ENCODE results near the gene ERGIC1.

Gene ERGIC1

DNA sequence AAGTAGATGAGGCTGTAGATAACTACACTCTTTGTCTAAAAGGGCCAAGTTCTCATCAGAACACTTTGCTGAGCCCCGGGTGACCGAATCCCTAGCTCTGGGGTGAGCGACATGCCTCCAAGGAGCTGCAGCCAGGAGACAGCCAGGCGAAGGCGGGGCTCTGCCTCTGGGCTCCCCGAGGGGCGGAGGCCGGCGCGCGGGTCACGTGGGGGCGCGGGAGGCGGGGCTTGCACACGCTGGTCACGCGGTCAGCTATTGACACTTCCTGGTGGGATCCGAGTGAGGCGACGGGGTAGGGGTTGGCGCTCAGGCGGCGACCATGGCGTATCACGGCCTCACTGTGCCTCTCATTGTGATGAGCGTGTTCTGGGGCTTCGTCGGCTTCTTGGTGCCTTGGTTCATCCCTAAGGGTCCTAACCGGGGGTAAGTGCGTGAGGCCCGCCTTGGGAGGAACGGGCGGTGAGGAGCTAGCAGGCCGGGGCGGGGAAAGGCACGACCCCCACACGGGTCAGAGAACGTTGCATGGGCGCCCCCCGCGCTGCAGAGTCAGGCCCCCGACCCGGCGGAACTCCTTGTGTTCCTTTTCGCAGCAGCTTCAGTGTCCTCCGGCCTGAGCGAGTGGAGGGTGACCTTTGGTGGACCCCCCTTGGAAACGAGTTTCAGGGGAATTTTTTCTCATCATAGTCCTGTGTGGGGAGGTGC, 149.6 kb downstream of the ERGIC1 start, which contains the start of gene ATP6V0E1:
Gene ATP6V0E1 (plus strand): TSS at position 230 of the 702 bp plus-strand sequence. CDS start 90 bp downstream, at position 320.
- TF ChIP-seq, protein P1, sequence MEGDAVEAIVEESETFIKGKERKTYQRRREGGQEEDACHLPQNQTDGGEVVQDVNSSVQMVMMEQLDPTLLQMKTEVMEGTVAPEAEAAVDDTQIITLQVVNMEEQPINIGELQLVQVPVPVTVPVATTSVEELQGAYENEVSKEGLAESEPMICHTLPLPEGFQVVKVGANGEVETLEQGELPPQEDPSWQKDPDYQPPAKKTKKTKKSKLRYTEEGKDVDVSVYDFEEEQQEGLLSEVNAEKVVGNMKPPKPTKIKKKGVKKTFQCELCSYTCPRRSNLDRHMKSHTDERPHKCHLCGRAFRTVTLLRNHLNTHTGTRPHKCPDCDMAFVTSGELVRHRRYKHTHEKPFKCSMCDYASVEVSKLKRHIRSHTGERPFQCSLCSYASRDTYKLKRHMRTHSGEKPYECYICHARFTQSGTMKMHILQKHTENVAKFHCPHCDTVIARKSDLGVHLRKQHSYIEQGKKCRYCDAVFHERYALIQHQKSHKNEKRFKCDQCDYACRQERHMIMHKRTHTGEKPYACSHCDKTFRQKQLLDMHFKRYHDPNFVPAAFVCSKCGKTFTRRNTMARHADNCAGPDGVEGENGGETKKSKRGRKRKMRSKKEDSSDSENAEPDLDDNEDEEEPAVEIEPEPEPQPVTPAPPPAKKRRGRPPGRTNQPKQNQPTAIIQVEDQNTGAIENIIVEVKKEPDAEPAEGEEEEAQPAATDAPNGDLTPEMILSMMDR (IDR thresholded peaks at IDR 0.05): no peak

DNA sequence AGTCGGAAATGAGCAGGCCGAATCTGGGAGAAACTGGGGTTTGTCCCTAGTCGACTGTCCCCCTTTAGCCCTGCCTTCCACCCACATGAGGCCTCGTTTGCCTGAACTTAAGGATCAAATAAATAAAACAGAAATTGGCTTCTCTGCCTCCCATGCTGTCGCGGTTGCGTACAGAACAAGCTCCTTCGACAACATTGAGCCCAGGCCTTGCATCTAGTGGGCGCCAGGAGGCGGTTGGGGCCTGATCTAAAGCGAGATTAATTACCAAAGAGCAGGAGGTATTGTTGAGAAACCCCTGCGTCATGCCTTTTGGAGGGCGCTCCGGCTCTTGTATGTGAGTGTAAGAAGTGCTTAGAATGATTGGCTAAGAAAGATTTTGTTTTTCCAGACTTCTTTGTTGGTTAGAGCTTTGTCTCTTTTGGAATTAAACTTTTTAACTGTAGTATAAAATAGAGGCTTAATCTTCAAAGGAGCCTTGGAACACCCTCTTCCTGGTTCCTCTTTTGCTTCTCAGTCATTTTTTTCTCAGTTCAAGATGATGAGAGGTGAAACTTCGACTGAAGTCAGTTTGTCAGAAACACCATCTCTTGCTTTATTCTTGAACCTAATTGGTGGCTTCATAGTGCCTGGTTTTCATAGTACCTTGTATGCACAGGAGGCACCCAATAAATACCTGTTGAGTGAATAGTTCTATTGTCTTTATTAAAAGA, 150.3 kb downstream of the ERGIC1 start:
- TF ChIP-seq, protein P1 (IDR thresholded peaks at IDR 0.05): peak; percentile 54

DNA sequence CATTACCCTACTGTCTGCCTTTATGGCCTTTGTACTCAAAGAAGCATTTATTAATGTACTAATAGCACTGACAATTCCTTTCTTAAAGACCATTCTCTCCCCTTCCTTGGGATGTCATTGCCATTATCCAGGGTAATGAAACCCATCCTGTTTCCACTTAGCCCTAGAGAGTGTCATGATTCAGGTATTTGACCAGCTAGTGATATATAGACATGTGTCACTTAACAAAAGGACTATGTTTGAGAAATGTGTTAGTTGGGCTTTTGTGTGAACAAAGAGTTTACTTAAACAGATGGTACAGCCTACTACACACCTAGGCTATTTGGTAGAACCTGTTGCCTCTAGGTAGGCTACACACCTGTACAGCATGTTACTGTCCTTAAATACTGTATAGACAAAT, 151.5 kb downstream of the ERGIC1 start:
- TF ChIP-seq, protein P1 (IDR thresholded peaks at IDR 0.05): no peak

DNA sequence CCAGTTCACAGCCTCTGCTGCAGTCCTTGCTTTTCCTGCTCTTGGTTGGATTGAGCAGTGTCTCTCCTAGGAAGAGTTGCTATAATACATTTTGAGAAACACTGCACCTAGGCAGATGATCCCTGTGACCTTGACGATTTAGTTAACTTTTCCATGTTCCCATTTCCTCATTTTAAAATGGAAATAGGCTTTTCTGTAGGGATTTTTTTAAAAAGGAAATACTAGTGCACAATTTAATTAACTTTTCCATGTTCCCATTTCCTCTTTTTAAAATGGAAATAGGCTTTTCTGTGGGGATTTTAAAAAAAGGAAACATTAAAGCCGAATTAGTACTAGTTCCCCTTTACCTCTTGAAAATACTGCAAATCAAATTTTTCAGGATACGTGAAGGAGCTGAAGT, 154.2 kb downstream of the ERGIC1 start:
- TF ChIP-seq, protein P1 (IDR thresholded peaks at IDR 0.05): no peak

DNA sequence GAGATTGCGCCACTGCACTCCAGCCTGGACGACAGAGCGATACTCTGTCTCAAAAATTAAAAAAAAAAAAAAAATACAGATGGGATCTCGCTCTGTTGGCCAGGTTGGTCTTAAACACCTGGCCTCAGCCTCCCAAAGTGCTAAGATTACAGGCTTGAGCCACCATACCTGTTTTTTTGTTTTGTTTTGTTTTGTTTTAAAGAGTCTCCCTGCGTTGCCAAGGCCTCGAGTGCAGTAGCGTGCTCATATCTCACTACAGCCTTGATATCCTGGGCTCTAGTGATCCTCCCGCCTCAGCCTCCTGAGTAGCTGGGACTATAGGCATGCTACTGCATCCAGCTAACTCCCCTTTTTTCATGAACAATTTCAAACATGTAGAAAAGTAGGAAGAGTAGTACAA, 156.7 kb downstream of the ERGIC1 start:
- TF ChIP-seq, protein P1 (IDR thresholded peaks at IDR 0.05): no peak

DNA sequence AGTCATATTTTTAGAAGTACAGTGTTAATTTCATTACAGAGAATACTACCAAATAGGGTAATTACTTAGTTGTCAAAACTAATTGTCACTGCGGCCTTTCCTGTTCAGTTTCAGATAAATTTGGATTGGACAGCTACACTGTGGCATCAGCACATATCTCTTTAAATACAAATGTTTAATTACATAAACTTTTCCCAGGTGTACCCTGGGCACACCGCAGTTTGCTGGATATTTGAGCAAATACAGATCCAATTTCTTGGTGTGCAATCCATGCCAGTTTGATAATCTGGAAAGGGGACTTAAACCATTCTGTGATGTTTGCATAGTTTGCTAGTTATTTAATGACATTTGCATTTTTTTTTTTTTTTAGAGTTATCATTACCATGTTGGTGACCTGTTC, 160.4 kb downstream of the ERGIC1 start:
- TF ChIP-seq, protein P1 (IDR thresholded peaks at IDR 0.05): no peak

DNA sequence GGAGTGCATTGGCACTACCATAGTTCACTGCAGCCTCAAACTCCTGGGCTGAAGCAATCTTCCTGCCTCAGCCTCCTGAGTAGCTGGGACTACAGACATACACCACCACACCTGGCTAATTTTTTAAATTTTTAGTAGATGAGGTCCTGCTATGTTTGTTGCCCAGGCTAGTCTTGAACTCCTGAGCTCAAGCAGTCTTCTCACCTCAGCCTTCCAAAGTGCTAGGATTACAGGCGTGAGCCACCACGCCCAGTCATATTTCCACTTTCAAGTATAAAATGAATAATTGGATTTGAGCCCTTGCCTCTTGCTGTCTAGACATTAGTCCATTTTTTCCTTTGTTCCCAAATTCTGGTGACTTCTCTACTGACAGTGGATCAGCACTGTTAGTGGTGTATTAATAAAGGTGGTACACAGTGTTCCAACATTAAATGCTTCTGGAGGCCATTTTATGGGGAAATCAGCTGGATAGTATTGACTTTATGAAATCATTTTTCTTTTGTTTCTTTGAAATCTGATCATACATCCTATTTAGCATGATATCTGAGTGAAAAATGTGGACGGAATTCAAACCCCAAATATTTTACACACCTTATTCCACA, 165.4 kb downstream of the ERGIC1 start:
- TF ChIP-seq, protein P1 (IDR thresholded peaks at IDR 0.05): no peak
